MG63 (cell line): ENCODE measurements around the gene RNF141. TPM values are rescaled to one million over a fixed set of nuclear protein-coding genes. Genes with fewer than 3 reads are reported as not detected.
A peak's percentile ranks its signal among the peaks of the same experiment; 100 is the strongest.

Experiments used
- DNase-seq: peaks from one replicate; pipeline ENCODE4 v3.0.0-alpha.2; 2020
- H3K27me3 ChIP-seq: fragments of 250-450 bp; sonication (Bioruptor Pico); 2 replicates; pipeline ENCODE4 v1.5.1; 2020; ENCODE audit warnings: mild to moderate bottlenecking, moderate library complexity
- H3K36me3 ChIP-seq: fragments of 250-450 bp; sonication (Bioruptor Pico); 2 replicates; pipeline ENCODE4 v1.5.1; 2020; ENCODE audit warnings: mild to moderate bottlenecking, moderate library complexity
- H3K4me3 ChIP-seq: fragments of 250-450 bp; sonication (Bioruptor Pico); 2 replicates; pipeline ENCODE4 v1.5.1; 2020; ENCODE audit warnings: mild to moderate bottlenecking, moderate library complexity
- H3K9me3 ChIP-seq: fragments of 250-450 bp; sonication (Bioruptor Pico); 2 replicates; pipeline ENCODE4 v1.5.1; 2020; ENCODE audit warnings: mild to moderate bottlenecking, moderate library complexity
- total RNA-seq: library from RNA; depleted of rRNA; stranded (reverse); fragments of >200 nt; shearing (Covaris generic); gene quantifications from 2 replicates; pipeline ENCODE4 v1.2.3, GENCODE V29; 2014; ENCODE audit warnings: low replicate concordance

Gene RNF141
- total RNA-seq, 1 experiment from 2014 or later = 19.2 TPM

DNA sequence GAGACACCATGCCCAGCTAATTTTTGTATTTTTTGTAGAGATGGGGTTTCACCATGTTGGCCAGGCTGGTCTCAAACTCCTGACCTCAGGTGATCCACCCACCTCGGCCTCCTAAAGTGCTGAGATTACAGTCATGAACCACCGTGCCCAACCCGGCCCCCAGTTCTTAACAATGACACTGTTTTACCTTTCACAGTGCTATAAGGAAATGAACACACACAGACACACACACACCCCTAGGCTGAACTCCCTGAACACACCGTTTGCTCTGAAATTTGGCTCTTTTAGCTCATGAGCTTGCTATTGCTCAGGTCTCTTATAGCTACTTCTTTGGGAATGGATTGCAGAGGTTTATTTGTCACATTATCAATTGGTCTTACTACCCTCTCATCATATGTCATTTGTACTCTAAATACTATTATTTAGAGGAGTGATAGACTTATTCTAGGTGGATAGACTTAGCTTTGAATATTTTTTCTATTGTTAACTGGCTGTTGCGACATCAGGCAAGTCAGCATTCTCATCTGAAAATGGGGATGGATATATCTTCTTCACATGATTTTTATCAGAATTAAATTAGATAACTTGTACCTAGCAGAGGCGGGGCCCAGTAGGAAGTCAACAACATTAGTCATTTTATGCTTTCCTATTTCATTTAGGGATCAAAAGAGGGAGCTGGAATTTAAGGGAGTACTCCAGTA is 25.4 kb upstream of the RNF141 start:
- H3K9me3 ChIP-seq = no peaks in the 10 kb centered on the region
- no peaks in the 10 kb centered on the region for H3K27me3 ChIP-seq
- no peak overlapping the region for H3K4me3 ChIP-seq
- DNase-seq = no peak
- H3K36me3 ChIP-seq = no peaks in the 10 kb centered on the region

DNA sequence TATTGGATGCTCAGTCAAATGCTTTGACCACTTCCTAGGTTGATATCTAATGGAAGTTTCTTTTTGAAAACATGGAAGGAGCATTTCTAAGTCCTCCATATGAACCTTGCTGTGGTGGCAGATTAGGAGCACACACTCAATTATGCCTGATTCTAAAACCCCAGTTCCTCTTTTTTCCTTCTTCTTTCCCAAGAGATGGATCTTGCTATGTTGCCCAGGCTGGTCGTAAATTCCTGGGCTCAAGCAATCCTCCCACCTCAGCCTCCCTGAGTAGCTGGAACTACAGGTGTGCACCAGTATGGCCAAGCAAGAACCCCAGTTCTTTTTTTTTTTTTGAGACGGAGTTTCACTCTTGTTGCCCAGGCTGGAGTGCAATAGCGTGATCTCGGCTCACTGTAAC is 24.5 kb upstream of the RNF141 start:
- Histone ChIP-seq H3K36me3 (no peaks in the 10 kb centered on the region), H3K27me3 (no peaks in the 10 kb centered on the region), H3K4me3 (no peak overlapping the region), H3K9me3 (no peaks in the 10 kb centered on the region)
- DNase-seq = no peak

DNA sequence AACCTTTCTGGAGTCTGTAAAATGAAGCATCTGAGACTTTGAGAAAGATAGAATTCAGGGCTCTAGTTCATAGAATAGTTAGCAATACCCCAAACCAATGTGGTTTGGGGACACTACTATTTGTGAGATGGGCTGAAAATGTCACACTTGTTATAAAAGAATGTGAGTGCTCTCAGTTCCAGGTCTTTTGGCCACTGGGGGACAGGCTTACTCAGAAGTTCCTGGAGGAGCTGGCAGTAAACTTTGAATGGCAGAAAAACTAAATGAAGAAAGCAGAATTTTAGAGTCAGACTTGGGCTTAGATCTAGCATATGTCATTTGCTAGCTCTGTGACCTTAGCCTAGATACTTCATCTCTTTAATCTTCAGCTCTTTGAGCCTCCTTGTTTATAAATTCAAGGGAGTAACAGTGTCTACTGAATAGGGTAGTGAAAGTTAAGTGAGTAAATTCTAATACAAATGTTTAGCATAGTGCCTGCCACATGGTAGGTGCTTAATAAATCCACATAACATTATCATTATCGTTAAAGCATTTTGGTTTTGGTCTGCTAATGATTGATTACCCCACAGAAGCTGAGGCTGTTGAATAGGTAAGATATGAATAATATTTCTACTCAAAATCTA is 23.8 kb upstream of the RNF141 start:
- Histone ChIP-seq H3K4me3 (no peak overlapping the region), H3K36me3 (no peaks in the 10 kb centered on the region), H3K9me3 (no peaks in the 10 kb centered on the region), H3K27me3 (no peaks in the 10 kb centered on the region)
- DNase-seq = no peak

DNA sequence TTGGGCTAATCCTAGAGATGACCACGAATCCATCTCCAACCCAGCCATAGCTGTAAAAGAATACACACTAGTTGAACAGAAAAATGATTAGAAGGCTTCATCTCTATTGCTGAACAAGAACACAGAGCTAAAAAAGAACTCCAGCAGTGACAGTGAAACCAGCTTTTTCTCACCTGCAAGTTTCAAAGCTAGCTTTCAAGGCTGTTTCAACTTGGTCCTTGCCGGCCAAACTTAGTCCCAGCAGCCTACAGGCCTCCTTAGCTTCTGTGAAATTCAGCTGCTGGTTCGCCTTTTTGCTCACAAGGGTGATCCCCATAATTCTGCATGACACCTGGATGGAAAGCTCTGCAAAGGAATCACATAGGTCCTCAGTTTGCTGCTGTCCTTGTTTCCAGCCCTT is 23.0 kb upstream of the RNF141 start:
- no peak overlapping the region for H3K4me3 ChIP-seq
- H3K9me3 ChIP-seq = no peaks in the 10 kb centered on the region
- no peaks in the 10 kb centered on the region for H3K27me3 ChIP-seq
- no peak for DNase-seq
- no peaks in the 10 kb centered on the region for H3K36me3 ChIP-seq

DNA sequence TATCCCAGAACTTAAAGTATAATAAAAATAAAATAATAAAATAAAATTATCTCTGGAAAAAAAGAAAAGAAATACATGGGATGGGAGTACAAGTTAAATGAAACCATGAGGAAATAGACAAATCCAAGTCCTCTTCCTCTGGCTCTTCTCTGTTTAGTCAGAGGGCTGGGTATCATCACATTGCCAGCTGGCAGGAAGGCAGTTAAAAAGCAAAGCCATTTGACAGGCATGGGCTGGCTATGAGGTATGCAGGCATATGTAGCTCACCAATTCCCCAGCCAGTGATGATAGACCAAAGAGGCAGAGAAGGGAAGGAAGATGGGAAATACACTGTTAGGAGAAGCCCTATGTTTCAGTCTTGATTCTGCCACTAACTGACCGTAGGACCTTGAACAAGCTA is 21.0 kb upstream of the RNF141 start:
- H3K27me3 ChIP-seq = no peaks in the 10 kb centered on the region
- H3K36me3 ChIP-seq = no peaks in the 10 kb centered on the region
- no peak overlapping the region for H3K4me3 ChIP-seq
- peak; percentile 59 for DNase-seq
- no peaks in the 10 kb centered on the region for H3K9me3 ChIP-seq

DNA sequence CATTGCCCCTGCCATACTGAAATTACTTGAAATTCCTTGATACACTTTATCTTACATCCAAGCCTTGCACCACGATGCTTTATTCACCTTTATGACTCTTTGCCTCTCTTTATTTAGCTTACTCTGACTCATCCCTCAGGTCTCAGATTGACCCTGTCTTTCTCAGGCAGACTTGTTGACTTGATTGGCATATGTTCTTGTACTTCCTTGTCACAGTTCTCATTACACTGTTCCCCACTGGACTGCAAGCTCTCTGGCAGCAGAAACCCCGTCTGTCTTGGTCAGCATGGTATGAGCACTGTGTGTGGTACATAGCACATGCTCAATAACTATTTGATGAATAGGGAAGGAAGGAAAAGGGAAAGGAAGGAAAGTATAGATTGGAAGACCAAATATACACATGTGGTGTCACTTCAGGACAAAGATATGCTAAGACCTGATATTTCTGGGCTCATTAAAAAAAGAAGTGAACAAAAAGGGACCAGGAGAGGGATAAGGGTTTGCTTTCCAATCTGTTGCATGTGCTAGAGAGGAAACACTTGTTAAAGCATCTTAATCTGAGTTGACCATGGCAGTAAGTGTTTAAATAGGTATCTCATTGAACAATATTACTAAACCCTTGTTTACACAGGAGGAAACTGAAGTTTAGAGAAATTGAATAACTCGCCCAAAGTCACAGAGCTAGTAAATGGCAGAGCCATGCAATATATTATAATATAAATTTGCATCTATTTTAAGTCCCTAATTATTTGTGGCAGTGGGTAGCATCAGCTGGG is 20.2 kb upstream of the RNF141 start:
- no peak for DNase-seq
- Histone ChIP-seq H3K27me3 (no peaks in the 10 kb centered on the region), H3K4me3 (no peak overlapping the region), H3K9me3 (no peaks in the 10 kb centered on the region), H3K36me3 (no peaks in the 10 kb centered on the region)

DNA sequence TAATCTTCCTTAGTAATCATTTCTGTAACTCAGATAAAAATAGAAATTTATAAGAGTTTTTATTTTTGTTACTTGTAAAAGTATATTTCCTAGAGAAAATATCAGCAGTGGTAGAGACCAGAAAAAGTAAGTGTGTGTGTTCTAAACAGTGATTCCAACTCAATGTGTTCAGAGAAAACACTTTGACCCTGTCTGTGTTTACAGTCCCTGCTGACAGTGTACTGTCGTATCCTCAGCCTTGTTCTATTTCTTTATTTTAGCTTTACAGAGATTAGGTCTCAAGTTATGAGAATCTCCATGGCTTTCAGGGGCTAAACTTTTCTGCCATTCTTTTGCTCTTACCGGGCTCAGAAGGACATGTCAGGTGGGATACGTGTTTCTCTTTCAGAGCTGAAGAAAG is 17.3 kb upstream of the RNF141 start:
- H3K4me3 ChIP-seq = no peak overlapping the region
- no peaks in the 10 kb centered on the region for H3K27me3 ChIP-seq
- H3K36me3 ChIP-seq = no peaks in the 10 kb centered on the region
- DNase-seq = no peak
- no peaks in the 10 kb centered on the region for H3K9me3 ChIP-seq

DNA sequence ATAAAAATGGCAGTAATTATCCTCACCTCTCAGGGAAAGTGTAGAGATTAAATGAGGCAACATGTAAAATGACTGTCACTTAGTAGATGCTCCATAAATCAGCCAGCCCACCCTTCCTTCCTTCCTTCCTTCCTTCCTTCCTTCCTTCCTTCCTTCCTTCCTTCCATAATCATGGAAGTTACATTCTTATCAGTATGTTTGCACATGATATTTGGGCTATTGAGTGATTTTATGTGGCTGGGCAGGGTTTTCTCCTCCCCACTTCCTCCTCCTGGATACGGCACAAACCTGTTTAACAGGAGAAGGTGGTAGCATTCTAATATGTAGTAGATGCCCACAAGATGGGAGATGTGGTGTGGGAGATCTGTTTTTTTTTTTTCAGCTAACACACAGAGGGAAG is 15.6 kb upstream of the RNF141 start:
- peaks cover 6% of the 10 kb centered on the region; the same call in 1 of the 2 replicates for H3K9me3 ChIP-seq

DNA sequence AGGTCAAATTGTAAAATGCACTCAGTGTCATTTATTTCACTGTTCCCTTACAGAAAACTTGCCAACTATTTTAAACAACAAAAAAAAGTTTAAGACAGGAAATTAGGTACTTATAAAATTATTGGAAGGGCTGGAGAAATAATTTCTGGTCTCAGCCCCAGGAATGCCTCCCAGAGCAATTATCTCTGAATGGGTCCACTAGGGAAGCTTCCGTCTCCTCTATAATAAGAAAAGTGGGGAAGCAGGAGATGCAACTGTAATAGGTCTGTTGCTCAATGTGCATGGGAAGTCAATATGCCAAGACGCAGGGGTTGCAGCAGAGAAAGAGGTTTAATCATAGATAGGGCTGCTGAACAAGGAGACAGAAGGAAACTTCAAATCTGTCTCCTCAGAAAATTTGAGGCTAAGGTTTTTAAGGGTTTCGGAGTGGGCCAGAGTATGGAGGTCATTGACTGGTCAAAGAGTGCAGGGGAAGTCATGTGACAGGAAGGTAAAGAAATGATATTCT is 10.9 kb upstream of the RNF141 start:
- DNase-seq = no peak
- H3K36me3 ChIP-seq = no peaks in the 10 kb centered on the region
- H3K4me3 ChIP-seq = no peak overlapping the region
- H3K9me3 ChIP-seq = peaks cover 8% of the 10 kb centered on the region; the same call in 1 of the 2 replicates
- H3K27me3 ChIP-seq = no peaks in the 10 kb centered on the region

More for the DNA sequence above, 15.6 kb upstream of the RNF141 start:
- no peak overlapping the region for H3K4me3 ChIP-seq
- H3K27me3 ChIP-seq = no peaks in the 10 kb centered on the region
- no peak for DNase-seq
- H3K36me3 ChIP-seq = no peaks in the 10 kb centered on the region

DNA sequence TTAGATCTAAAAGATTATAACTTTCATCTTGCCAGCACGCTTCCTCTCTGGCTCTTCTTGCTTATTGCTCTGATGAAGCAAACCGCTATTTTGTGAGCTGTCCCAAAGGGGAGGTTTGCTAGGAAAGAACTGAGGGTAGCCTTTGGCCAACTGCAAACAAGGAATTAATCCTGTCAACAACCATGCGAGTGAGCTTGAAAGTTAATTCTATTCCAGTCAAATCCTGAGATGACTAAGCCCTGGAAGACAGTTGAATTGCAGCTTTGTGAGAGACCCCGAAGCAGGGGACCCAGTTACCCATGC is 10.3 kb upstream of the RNF141 start:
- H3K36me3 ChIP-seq = no peaks in the 10 kb centered on the region
- no peak for DNase-seq
- peaks cover 8% of the 10 kb centered on the region; the same call in 1 of the 2 replicates for H3K9me3 ChIP-seq
- no peak overlapping the region for H3K4me3 ChIP-seq
- no peaks in the 10 kb centered on the region for H3K27me3 ChIP-seq

DNA sequence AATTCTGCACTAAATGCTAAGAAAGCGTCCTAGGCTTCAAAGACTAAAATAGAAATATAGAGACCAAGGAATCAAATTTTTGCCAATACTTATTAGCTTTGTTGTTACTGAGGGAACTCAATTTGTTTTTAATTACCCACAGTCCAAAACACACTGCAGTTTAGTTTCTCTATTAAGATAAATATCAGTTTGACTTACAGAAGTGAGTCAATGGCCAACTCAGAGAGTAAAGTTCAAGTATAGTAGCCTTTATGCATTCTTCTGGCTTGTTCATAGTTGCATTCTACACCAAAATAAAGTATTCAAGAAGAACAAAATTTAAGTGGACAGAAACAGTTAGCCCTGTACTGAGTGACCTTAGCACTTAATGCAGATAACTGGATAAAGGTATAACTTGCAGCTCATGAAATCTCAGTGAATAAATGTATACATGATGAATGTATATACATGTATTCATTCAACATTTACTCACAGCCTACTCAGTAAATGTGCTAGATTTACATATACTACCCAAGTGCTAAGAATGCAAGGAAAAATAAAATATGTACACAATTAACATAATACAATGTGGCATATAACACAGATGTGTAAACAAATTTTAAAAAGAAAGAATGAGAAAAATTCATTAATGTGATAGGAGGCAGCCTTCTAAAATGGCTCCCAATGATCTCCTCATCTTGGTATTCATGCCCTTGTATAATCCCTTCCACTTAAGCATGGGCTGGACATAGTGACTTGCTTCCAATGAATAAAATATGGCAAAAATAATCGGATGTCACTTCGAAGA is 9.7 kb upstream of the RNF141 start:
- Histone ChIP-seq H3K9me3 (peaks cover 8% of the 10 kb centered on the region; the same call in 1 of the 2 replicates), H3K27me3 (no peaks in the 10 kb centered on the region), H3K36me3 (no peaks in the 10 kb centered on the region), H3K4me3 (no peak overlapping the region)
- no peak for DNase-seq

DNA sequence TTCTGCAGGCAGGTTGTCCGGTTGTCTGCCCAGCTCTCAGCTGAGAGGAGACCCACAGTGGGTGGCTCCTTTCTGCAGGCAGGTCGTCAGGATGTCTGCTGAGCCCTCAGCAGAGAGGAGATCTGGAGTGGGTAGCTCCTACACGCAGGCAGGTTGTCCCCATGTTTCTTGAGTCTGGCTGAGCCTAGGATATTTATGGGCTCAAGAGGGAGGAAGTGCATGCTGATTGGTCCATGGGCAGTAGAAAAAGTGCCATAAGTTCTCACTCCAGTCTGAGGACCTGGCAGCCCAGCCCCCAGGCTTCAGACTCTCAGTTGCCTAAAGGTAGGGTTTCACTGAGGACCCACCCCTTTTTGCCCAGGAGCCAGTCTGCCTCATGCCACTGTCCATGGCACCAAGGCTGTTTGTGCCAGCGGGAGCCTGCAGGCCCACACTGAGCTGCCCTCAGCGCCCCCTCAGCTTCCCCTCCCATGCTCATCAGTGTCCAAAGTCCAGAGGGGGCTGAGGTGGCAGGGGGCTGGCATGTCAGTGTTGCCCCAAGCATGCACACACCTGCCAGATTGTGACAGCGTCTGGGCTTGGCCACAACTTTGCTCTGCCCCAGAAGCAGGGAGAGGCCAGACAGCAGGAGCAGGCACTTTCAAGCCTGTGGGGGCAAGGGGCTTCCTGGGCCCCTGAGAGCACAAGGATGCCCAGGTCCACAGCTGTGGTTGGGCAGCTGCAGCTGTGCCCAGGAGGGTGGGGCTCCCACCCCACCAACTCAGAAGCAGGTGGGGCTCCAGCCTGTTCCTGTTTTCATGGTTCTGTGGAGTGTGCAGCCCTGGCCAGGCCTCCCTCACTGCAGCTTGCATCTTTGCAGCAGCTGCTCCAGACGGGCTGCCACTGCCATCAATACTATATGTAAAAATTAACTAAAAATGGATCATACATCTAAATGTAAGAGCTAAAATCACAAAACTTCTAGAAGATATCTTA is 3.8 kb upstream of the RNF141 start:
- DNase-seq = no peak
- no peaks in the 10 kb centered on the region; the same call in 1 of the 2 replicates for H3K9me3 ChIP-seq
- H3K27me3 ChIP-seq = no peaks in the 10 kb centered on the region
- H3K36me3 ChIP-seq = no peaks in the 10 kb centered on the region
- no peak overlapping the region for H3K4me3 ChIP-seq

DNA sequence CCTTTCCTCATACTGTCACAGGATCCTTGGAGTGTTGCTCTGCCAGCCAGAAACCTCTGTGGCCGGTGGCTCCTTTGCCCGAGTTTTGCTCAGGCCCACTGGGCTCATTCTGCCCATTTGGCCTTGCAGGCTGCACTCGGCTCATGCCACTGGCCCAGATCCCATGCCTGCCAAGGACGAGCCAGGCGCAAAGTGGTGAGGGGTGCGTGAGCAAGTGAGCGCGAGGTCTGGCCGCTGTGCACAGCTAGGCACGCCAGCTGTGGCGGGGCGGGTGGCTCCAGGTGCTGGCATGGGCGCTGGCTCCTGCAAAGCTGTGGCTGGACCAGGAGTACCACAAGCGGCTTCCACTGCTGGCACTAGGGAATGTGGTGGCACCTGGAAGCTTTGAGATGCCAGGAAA is 2.8 kb upstream of the RNF141 start:
- DNase-seq = no peak
- no peaks in the 10 kb centered on the region for H3K36me3 ChIP-seq
- no peaks in the 10 kb centered on the region; the same call in 1 of the 2 replicates for H3K9me3 ChIP-seq
- no peaks in the 10 kb centered on the region for H3K27me3 ChIP-seq
- H3K4me3 ChIP-seq = no peak overlapping the region

DNA sequence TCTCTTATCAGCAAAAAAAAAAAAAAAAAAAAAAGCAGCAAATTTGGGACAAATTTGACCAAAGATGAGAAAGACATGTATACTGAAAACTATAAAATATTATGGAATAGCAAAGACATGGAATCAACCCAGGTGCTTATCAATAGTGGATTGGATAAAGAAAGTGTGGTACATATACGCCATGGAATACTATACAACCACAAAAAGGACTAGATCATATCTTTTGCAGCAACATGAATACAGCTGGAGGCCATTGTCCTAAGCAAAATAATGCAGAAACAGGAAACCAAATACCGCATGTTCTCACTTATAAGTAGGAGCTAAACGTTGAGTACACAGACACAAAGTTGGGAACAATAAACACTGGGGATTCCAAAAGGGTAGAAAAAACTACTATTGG is 1.8 kb upstream of the RNF141 start:
- no peaks in the 10 kb centered on the region; the same call in 1 of the 2 replicates for H3K9me3 ChIP-seq
- DNase-seq = no peak

DNA sequence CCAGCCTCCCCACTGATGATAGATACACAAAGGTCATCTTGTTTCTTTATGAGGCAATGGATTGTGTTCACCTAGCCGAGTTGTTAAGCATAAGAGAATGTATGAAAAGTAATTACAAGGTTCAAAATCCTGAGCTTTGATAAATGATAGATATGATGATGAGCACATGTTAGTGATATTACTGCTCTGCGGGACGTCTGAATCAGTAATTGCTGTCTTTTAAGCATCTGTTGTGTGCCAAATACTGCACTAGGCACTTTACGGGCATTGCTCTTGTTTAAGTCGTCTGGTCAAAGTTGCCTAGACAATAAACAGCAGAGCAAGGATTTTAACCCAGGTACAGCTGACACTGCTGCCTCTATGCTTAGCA is 559 bp upstream of the RNF141 start:
- no peak for DNase-seq
- Histone ChIP-seq H3K9me3 (no peaks in the 10 kb centered on the region; the same call in 1 of the 2 replicates), H3K36me3 (no peaks in the 10 kb centered on the region), H3K27me3 (no peaks in the 10 kb centered on the region), H3K4me3 (peak overlapping the region; percentile 90)

More for the DNA sequence above, 1.8 kb upstream of the RNF141 start:
- Histone ChIP-seq H3K27me3 (no peaks in the 10 kb centered on the region), H3K36me3 (no peaks in the 10 kb centered on the region), H3K4me3 (no peak overlapping the region)

DNA sequence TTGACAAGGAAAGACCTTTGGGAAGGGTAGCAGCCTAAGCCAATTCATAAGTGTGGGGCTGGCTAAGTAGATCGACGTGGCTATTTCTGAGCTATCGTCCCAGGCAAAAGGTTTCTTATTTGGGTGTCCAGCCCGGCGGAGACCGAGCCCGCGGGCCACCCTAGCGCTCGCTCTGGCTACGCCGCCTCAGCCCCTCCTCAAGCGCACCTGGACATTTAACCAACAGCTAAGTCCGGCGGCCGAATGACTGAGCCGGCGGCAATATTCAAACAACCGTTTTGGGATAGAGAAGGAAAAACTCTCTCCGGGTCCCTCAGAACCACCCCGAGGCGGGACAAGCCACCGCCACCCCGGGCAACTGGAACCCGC is 457 bp downstream of the RNF141 start:
- H3K9me3 ChIP-seq = no peaks in the 10 kb centered on the region; the same call in 1 of the 2 replicates
- DNase-seq = no peak
- H3K36me3 ChIP-seq = no peaks in the 10 kb centered on the region
- peak overlapping the region; percentile 90 for H3K4me3 ChIP-seq
- H3K27me3 ChIP-seq = no peaks in the 10 kb centered on the region
